Measurements from ENCODE around the gene MATCAP1.

Gene MATCAP1

GRCh38 chr16:67148221-67148620 lies 35.5 kb downstream of the MATCAP1 start:
- no peak overlapping the region for H3K4me3 ChIP-seq (ENCODE audit: low read depth, low read length)
- DNase-seq (ENCODE audit: low read depth): no peak

DNA sequence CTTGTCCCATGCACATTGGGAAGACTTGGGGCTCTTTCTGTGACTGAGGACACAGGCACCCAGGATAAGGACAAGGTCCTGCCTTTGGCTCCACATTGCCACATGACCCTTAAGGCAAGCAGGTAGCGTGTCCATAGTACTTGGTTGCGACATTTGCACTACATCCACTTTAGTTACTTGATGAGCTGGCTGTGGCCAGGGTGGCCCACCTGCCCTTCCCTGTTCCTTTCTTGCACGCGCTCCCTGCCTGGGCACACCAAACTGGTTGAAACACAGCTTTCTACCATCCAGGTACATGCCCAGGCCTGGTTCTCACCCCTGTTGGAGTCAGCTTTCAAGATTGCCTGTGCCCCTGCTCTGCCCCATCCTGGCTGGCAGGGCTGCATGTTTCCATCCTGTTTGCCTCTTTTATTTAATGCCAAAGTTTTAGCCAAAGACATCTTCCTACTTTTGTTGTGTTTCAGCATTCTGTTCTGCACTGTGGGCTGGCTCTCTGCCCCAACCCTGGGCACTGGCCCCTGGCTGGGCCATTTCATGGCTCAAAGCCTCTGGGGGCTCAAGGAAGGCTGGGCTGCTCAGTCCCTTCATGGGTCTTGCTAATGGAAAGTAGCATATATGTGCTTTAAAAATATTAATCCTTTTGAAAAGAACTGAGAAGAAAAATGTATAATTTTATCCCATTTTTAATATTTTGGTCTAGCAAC lies 36.2 kb downstream of the MATCAP1 start:
- DNase-seq (ENCODE audit: low read depth): no peak
- no peak overlapping the region for H3K4me3 ChIP-seq (ENCODE audit: low read depth, low read length)

DNA sequence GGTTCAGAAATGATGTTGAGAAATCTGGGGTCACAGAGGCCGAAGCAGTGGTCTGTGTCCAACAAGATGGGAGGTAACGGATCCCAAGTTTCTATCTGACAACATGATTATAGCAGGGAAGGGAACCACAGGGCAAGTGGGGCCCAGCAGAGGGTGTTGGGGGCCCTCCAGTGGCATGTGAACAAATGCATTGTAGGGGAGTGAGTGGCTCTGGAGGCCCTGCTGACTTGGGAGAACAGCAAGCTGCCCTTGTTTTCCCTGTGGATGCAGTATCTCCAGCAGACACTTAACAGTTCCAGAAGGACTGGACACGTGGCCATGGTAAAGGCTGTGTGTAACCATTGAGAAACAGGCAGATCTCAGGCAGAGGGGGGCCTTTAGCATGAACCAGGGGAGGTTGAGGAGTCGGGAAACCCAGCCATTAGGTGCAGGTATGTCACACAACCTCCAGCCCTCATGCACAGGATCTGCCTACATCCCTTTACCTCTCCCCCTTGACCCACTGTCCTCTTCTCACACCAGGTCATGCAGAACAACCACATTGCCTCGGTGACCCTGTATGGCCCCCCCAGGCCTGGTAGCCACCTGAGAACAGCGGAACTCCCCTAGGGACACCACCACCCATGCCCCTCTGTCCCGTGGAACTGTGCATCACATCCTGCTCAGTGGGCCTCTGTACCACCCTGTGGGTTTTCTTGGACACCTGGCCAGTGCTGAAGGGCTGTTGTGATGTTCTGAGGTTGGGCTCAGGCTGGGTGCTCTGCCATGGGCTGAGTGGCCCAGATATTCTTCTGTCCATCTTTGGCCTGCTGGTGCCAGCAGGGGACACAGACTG lies 37.0 kb downstream of the MATCAP1 start:
- DNase-seq (ENCODE audit: low read depth): no peak
- no peak overlapping the region for H3K4me3 ChIP-seq (ENCODE audit: low read depth, low read length)

DNA sequence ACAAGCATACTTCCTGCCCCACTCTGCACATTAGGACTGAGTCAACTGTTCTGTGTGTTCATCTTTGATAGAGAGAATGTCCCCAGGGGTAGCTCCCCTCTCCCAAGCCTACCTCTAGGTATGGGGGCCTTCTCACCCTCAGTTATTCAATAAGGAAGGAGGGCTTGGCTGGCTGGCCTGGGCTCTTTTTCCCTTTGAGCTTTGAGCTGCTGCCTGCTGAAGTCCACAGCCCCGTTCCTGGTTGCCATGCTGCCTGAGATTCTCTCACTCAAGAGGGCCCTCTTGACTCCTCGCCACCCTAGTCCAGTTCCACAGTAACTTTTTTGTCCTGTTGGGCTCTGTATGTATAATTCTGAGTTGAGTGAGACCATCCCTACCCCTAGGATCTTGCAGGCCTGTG lies 38.0 kb downstream of the MATCAP1 start:
- no peak overlapping the region for H3K4me3 ChIP-seq (ENCODE audit: low read depth, low read length)
- DNase-seq (ENCODE audit: low read depth): no peak

DNA sequence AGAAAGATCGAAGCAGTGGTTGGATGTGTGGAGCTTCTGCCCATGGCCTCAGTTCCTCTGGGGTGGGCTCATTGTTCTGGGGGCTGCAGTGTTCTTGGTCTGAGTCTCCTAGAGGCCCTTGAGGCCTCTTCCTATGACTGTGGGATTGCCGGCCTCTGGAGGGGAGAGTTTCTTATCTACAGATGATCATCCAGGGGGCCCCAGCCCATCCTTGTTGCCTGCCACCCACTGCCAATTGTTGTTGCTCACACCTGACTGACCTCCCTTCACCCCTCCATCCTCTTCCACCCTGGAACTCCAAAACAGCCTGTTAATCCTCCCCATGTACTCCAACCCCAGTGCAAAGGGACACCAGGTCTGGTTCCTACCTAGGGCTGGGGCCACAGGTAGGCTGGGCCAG lies 38.8 kb downstream of the MATCAP1 start:
- no peak for DNase-seq (ENCODE audit: low read depth)
- no peak overlapping the region for H3K4me3 ChIP-seq (ENCODE audit: low read depth, low read length)

DNA sequence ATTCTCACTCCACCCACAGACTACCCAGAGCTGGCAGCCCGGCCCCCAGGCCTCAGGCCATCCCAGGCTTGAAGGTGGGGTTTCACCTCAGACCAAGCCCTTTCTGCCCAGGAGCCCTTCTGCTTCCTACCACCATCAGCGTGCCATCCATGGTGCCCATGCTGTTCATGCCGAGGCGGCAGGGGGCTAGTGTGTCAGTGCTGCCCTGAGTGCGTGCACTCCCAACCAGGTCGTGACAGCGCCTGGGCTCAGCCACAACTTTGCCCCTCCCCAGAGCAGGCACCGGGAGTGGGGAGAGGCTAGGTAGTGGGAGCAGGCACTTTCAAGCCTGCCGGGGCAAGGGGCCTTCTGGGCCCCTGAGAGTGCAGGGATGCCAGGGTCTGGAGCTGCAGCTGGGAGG lies 41.4 kb downstream of the MATCAP1 start:
- H3K4me3 ChIP-seq (ENCODE audit: low read depth, low read length): no peak overlapping the region
- DNase-seq (ENCODE audit: low read depth): no peak

DNA sequence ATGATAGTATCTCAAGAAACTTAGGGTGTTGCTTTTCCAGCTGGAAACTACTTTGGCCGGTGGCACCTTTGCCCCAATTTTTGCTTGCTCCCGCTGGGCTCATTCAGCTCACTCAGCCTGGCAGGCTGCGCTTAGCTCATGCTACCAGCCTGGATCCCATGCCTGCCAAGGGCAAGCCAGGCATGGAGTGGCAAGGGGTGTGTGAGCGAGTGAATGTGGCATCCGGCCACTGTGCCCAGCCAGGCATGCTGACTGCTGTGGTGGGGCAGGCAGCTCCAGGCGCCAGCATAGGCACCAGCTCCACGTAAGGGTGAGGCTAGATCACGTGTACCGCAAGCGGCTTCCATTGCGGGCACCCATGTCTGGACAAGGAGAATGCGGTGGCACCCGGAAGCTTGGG lies 42.4 kb downstream of the MATCAP1 start:
- no peak for DNase-seq (ENCODE audit: low read depth)
- no peak overlapping the region for H3K4me3 ChIP-seq (ENCODE audit: low read depth, low read length)

DNA sequence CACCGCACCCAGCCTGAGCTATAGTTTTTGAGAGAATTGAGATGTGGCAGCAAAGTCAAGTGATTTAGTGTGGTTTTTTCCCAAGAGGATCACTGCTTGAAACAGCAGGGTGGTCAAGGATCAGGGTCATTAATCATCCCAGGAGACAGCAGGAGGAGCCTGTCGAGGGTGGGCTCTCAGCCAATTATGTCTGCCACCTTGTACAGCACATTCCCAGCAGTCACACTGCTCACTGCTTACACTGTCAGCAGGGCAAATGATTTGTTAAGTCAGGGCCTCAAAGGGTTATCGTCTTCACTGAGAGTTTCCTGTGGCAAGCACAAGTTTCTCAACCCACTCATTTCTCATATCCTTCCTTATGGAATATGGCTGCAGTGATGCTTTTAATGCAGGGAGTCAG lies 46.2 kb downstream of the MATCAP1 start:
- no peak for DNase-seq (ENCODE audit: low read depth)

DNA sequence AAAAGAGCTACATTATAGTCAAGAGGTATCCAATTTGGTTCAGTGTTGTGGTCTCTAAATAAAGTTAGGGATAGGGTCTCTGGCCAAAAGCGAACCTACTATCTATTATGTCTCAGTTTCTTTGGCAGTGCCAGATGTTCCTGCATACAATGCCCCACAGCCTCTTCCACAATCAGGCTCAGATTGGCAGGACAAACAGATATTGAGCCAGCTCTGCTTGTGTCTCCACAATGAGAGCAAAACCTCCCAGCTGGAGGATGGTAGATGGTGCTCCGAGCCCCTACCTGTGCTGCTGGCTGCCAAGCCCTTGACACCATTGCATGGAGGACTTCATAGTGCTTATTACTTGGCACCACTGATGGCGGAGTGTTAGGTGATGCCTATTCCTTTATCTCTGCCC lies 54.3 kb downstream of the MATCAP1 start:
- H3K4me3 ChIP-seq (ENCODE audit: low read depth, low read length): no peak overlapping the region
- DNase-seq (ENCODE audit: low read depth): no peak

More for the DNA sequence above, 46.2 kb downstream of the MATCAP1 start:
- H3K4me3 ChIP-seq (ENCODE audit: low read depth, low read length): no peak overlapping the region

DNA sequence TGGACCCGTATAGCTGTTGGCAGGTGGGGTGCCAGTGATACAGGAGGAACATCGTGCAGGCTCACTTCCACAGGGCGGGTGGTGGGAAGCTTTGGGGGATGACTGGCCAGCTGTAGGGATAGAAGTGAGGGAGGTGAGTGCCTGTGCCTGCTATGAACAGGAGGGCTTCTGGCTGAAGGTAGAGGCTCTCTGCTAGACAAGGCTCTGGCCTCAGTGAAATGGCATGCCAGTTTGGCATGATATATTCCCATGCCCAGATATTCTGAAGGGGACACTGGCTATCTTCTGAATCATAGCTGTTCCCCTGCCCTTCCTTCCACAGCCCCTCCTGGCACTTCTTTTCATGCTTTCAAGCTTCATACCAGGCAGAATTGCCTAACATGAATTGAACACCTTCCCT lies 54.9 kb downstream of the MATCAP1 start:
- H3K4me3 ChIP-seq (ENCODE audit: low read depth, low read length): no peak overlapping the region
- DNase-seq (ENCODE audit: low read depth): no peak

- DNase-seq (ENCODE audit: low read depth): no peak
- H3K4me3 ChIP-seq (ENCODE audit: low read depth, low read length): no peak overlapping the region
Measured at GRCh38 chr16:67128417-67128816, 55.3 kb downstream of the MATCAP1 start.

All from skeletal muscle cell (primary cell).